GM13976 (cell line): Measurements from ENCODE around the gene AGXT.

Source experiments
- DNase-seq: peaks from one replicate; pipeline ENCODE4 v3.0.0; 2012; ENCODE audit warnings: low spot score
- CTCF ChIP-seq: IDR thresholded peaks from 2 replicates; pipeline ENCODE4 v1.5.1; 2012; ENCODE audit warnings: borderline replicate concordance, mild to moderate bottlenecking; ENCODE audit not compliant: insufficient read depth; ENCODE audit errors: extremely low read depth, missing control alignments, control extremely low read depth
- in situ Hi-C: fragments of 300-500 bp; cut with MboI; formaldehyde crosslinking; loops from one replicate; pipeline ENCODE4 v1.12.0; 2022; ENCODE audit warnings: low sequenced_read_pairs, mixed read lengths, inconsistent platforms; ENCODE audit not compliant: unreplicated experiment

The AGXT gene

GRCh38 chr2:240926516-240927389 lies 58.1 kb downstream of the AGXT start:
- no peak for TF ChIP-seq CTCF
- in situ Hi-C loops, result no loop called here
- no peak for DNase-seq

- no peak for TF ChIP-seq CTCF
- in situ Hi-C loops, result no loop called here
- DNase-seq, result no peak
These were observed 58.8 kb downstream of the AGXT start for GRCh38 chr2:240927390-240927781.

- DNase-seq, result no peak
- in situ Hi-C loops, result no loop called here
- TF ChIP-seq CTCF, result no peak
These were observed 60.1 kb downstream of the AGXT start for GRCh38 chr2:240928476-240929363.

- in situ Hi-C loops, result no loop called here
- DNase-seq, result no peak
- TF ChIP-seq CTCF, result no peak
These were observed 60.9 kb downstream of the AGXT start for GRCh38 chr2:240929364-240930095.
